Non-pigmented ciliary epithelial cell (primary cell): ENCODE measurements around the gene TMEM267.
"Not testable (repeated sequence)": the region's sequence is repeated elsewhere in the genome, so short reads cannot be mapped to it uniquely, and the experiment has no call there.

Source experiments
- DNase-seq: peaks from one replicate; pipeline ENCODE4 v3.0.0-alpha.2; 2010; ENCODE audit warnings: low read depth

TMEM267 gene

GRCh38 chr5:43483298-43484105 is at the start of gene TMEM267:
Gene TMEM267 (minus strand): TSS chr5:43483865. CDS start chr5:43453969, 29,896 bp downstream.
- peak; percentile 72 for DNase-seq

GRCh38 chr5:43530648-43531047 is 47.0 kb upstream of the TMEM267 start:
- no peak for DNase-seq

GRCh38 chr5:43523662-43524072 is 40.0 kb upstream of the TMEM267 start:
- no peak for DNase-seq

GRCh38 chr5:43520615-43521014 is 37.0 kb upstream of the TMEM267 start:
- no peak for DNase-seq

- DNase-seq: no peak
These were observed 32.0 kb upstream of the TMEM267 start for GRCh38 chr5:43515678-43516048.

- DNase-seq: peak; percentile 81
These were observed 31.4 kb upstream of the TMEM267 start, which contains the start of gene C5orf34 for GRCh38 chr5:43514816-43515677. Gene C5orf34 (minus strand): TSS chr5:43515148. CDS start chr5:43509339, 5,809 bp downstream.

GRCh38 chr5:43514471-43514815 is 30.8 kb upstream of the TMEM267 start:
- DNase-seq: peak; percentile 73

GRCh38 chr5:43514025-43514424 is 30.4 kb upstream of the TMEM267 start:
- DNase-seq: no peak

- DNase-seq: not testable (repeated sequence)
These were observed 27.4 kb upstream of the TMEM267 start for GRCh38 chr5:43511062-43511461.

GRCh38 chr5:43498581-43498980 is 14.9 kb upstream of the TMEM267 start:
- no peak for DNase-seq

GRCh38 chr5:43497311-43498104 is 13.8 kb upstream of the TMEM267 start:
- DNase-seq: no peak

GRCh38 chr5:43491326-43491725 is 7.7 kb upstream of the TMEM267 start:
- no peak for DNase-seq

- no peak for DNase-seq
These were observed 2.7 kb upstream of the TMEM267 start for GRCh38 chr5:43486353-43486752.

GRCh38 chr5:43485406-43485805 is 1.7 kb upstream of the TMEM267 start:
- DNase-seq: no peak

GRCh38 chr5:43484106-43484849 is 613 bp upstream of the TMEM267 start:
- peak; percentile 40 for DNase-seq

GRCh38 chr5:43482490-43483297 is 971 bp downstream of the TMEM267 start:
- DNase-seq: no peak

GRCh38 chr5:43469671-43470391 is 13.8 kb downstream of the TMEM267 start:
- DNase-seq: no peak

GRCh38 chr5:43467100-43467499 is 16.6 kb downstream of the TMEM267 start:
- no peak for DNase-seq

GRCh38 chr5:43465455-43465854 is 18.2 kb downstream of the TMEM267 start:
- DNase-seq: not testable (repeated sequence)

GRCh38 chr5:43461066-43461465 is 22.6 kb downstream of the TMEM267 start:
- no peak for DNase-seq
